Sigmoid colon (tissue), 7 donors: ENCODE measurements around the gene CASS4. TPM values are rescaled to one million over a fixed set of nuclear protein-coding genes. Genes with fewer than 3 reads are reported as not detected.

ENCODE experiments used
- polyA plus RNA-seq, 3 donors: library from polyadenylated mRNA; stranded (reverse); fragments of 200-250 nt; gene quantifications; one replicate each; pipeline ENCODE4 v1.2.3, GENCODE V29; 2013
- small RNA-seq, 3 donors: library from RNA; depleted of rRNA; stranded (forward); fragments of <200 nt; gene quantifications; one replicate each; pipeline ENCODE3, GENCODE V24; 2016
- total RNA-seq, 4 donors: library from RNA; depleted of rRNA; stranded (reverse); fragments of >200 nt; gene quantifications; one replicate each; pipeline ENCODE4 v1.1.0, GENCODE V29; 2016
- donor health status: healthy with polysubstance abuse.
- donor health status: Bipolar disorder and iron deficiency.
- donor health status: healthy.

CASS4 gene
- total and polyA plus RNA-seq, 7 donors = 0.46 to 2.9 (median 1.6) TPM

Small RNAs within 50 kb of the gene (small RNA-seq; reads per million reads assigned to genes)
- 0 reads per million in 3 donors for gene RPL39P

Other genes starting within 250 kb of the CASS4 start
- gene MC3R, start 163.5 kb upstream of the CASS4 start, total RNA-seq = not detected
- not detected for gene MC3R, start 163.5 kb upstream of the CASS4 start, polyA plus RNA-seq
- 10 to 100 TPM; 41.9 to 52.2 (median 50.4) TPM for gene FAM210B, start 53.3 kb upstream of the CASS4 start, total RNA-seq
- 10 to 100 TPM; 17.0 to 28.2 (median 21.5) TPM for gene FAM210B, start 53.3 kb upstream of the CASS4 start, polyA plus RNA-seq
- 1 to 10 TPM; 1.2 to 3.0 (median 1.7) TPM for gene AURKA, start 20.0 kb upstream of the CASS4 start, total RNA-seq
- gene AURKA, start 20.0 kb upstream of the CASS4 start, polyA plus RNA-seq = 10 to 100 TPM in 2 of 3 donors, 1 to 10 TPM in 1; 4.8 to 25.1 (median 22.2) TPM
- gene CSTF1, start 19.6 kb upstream of the CASS4 start, total RNA-seq = 10 to 100 TPM; 14.9 to 24.6 (median 19.5) TPM
- 10 to 100 TPM in 1 of 3 donors, 1 to 10 TPM in 2; 7.2 to 14.4 (median 8.8) TPM for gene CSTF1, start 19.6 kb upstream of the CASS4 start, polyA plus RNA-seq
- gene RTF2, start 56.4 kb downstream of the CASS4 start, total RNA-seq = 10 to 100 TPM; 47.6 to 62.4 (median 57.1) TPM
- 10 to 100 TPM; 71.5 to 84.6 (median 75.4) TPM for gene RTF2, start 56.4 kb downstream of the CASS4 start, polyA plus RNA-seq
- 1 to 10 TPM in 1 of 4 donors, not detected in 3; 1.4 TPM for gene FAM209A, start 112.5 kb downstream of the CASS4 start, total RNA-seq
- gene FAM209A, start 112.5 kb downstream of the CASS4 start, polyA plus RNA-seq = under 1 TPM in 1 of 3 donors, not detected in 2; 0.45 TPM
- not detected for gene FAM209B, start 121.0 kb downstream of the CASS4 start, total RNA-seq
- under 1 TPM in 1 of 3 donors, not detected in 2; 0.44 TPM for gene FAM209B, start 121.0 kb downstream of the CASS4 start, polyA plus RNA-seq
- gene TFAP2C, start 217.0 kb downstream of the CASS4 start, total RNA-seq = 1 to 10 TPM; 1.6 to 5.3 (median 3.5) TPM
- gene TFAP2C, start 217.0 kb downstream of the CASS4 start, polyA plus RNA-seq = under 1 TPM in 1 of 3 donors, not detected in 2; 0.99 TPM